ENCODE results near the gene PRB3. TPM values are rescaled to one million over a fixed set of nuclear protein-coding genes. Genes with fewer than 3 reads are reported as not detected.

The PRB3 gene
- not detected in 2 replicates for total RNA-seq (2014; rRNA removed; shearing (Covaris generic))

DNA sequence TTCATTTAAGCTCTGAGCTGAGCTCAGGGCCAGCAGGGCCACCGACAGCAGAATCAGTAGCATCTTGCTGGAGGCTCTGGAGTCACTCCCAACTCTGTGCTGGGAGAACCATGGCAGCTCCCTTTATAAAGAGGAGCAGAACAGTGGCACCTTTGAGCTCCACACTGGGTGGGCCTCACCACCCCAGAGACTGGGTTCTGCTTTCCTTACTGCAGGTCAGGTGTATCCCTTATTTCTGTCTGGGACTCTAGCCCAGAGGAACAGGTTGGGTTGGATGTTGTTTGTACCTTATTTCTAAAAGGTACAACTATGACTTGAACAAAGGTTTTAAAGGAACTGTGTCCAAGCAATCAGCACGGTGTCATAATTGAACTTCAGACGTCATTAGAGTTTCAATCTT is at the start of gene PRB3:
Gene PRB3 (minus strand): TSS at position 101 of the 400 bp plus-strand sequence. CDS start 38 bp downstream, at position 63.
- no peak for DNase-seq (ENCODE audit: low spot score)

DNA sequence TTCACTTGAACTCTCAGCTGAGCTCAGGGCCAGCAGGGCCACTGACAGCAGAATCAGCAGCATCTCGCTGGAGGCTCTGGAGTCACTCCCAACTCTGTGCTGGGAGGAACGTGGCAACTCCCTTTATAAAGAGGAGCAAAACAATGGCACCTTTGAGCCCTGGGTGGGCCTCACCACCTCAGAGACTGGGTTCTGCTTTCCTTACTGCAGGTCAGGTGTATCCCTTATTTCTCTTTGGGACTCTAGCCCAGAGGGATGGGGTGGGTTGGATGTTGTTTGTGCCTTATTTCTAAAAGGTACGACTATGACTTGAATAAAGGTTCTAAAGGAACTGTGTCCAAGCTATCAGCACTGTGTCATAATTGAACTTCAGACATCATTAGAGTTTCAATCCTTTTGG is 40.8 kb upstream of the PRB3 start, which contains the start of gene PRB4:
Gene PRB4 (minus strand): TSS at position 101 of the 400 bp plus-strand sequence. CDS start 38 bp downstream, at position 63.
- DNase-seq (ENCODE audit: low spot score): no peak

DNA sequence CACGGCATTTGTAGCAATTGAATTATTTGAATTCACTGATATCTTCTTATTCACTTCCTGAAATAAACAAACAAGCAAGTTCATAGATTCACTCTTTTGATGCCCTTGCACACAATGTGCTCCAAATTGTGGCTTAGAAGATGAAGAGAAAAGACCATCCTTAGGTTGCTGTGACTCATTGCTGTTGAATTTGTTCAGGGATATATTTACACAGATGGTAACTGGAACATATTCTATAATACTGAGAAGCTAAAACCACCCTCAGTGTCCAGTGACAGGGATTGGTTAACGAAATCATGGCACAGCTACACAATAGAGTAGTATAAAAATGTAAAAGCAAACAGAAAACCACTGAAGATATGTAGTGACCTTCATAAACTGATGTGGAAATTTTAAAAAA is 37.6 kb upstream of the PRB3 start:
- no peak for DNase-seq (ENCODE audit: low spot score)

DNA sequence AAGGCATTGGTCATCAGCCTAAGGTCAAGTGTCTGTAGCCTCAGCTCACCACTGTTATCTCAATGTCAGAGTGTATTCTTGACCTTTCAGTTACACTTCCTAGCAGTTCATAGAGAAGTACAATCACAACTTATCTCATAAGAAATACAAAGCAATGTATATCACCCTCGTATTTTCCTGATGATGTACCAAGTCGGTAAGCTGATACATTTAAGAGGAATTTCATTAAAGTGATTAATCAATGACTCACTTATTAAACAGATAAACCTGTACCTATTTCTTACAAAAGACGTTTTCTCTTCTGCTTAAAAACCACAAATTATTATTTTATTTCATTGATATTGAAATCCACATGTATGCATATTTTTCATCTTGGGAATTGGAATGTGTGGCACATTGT is 3.9 kb upstream of the PRB3 start:
- no peak for DNase-seq (ENCODE audit: low spot score)

DNA sequence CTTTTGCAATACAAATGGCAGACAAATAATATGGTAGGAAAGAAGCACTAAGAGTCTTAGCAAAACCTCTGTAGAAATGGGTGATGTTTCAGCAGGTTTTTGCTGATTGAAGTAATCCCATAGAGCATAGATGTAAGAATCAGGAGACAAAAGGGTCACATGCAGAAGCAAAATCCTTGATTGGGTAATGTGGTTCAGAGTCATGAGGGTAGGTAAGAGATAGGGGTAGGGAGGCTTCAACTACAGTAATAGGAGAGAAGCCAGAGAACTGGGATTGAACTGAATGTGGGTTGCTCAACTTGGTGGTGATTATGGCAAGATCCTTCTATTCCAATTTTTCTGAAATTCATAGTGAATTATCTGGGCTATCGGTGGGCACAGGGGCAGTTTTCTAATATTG is 5.0 kb downstream of the PRB3 start:
- DNase-seq (ENCODE audit: low spot score): no peak

DNA sequence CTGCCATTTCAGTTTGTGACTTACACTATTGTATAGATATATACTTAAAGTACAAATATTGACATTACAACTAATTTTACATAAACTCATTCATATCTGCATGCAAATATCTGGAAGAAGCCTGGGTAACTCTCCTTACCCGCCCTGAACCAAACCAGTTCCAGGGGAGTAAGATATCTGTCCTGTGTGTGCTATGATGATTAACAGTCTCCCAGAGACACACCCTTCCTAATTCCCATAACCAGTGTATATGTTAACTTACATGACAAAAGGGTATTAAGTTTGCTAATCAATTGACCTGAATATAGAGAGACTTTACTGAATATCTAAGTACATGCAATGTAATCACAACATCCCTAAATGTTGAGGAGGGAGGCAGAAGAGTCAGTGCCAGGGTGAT is 23.0 kb downstream of the PRB3 start:
- DNase-seq (ENCODE audit: low spot score): no peak

DNA sequence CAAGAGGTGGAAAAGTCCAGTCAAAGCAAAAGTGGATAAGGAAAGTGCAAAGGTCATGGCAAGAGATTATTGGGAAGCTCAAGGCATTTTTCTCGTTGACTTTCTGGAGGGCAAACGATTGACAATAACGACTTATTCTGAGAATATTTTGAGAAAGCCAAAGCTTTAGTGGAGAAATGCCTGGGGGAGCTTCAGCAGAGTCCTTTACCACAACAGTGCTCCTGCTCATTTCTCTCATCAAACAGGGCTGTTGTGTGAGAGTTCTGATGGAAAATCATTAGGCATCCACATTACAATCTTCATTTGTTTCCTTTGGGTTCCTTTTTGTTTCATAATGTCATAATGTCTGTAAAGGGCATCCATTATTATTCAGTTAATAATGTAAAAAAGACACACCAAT is 26.9 kb downstream of the PRB3 start:
- no peak for DNase-seq (ENCODE audit: low spot score)

DNA sequence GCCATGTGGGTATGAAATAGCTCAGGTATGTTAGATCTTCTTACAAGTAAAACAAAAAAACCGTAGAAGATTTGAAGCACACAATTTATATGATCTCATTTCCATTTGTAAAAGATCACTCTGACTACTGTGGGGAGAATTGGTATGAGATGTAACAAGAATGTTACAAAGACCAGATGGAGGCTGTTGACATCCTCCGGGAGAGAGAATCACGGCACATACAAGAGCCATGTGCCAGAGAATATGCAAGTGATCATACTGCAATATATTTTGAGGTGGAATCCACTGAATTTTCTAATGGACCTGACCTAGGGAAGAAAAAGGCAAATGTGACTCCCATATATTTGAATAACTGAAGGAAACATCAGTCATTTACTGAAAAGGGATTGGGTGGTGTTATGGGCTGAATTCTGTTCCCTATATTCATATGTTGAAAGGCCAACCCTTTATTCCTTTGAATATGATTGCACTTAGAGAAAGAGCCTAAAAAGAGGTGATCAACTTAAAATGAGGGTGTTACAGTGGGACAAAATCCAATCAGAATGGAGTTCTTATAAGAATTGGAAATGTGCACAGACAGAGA is 29.1 kb downstream of the PRB3 start:
- no peak for DNase-seq (ENCODE audit: low spot score)

DNA sequence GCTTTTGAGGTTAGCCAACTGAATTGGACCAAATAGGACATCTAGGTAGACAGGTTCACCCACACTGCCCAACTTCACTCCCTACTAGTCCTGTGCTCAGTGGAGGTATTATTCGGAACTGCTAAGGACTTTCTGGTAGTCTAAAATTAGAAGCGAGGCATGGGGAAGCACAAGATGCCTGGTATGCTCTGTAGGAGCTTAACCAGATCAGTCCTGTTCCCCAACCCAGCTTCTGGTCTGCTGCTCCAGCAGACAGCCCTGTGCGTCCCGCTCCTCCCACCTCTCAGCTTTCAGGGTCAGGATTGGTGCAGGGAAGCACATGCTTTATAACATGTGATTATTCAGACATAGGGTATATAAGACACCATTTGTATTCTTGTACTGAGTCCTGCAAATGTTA is 31.2 kb downstream of the PRB3 start:
- DNase-seq (ENCODE audit: low spot score): no peak

DNA sequence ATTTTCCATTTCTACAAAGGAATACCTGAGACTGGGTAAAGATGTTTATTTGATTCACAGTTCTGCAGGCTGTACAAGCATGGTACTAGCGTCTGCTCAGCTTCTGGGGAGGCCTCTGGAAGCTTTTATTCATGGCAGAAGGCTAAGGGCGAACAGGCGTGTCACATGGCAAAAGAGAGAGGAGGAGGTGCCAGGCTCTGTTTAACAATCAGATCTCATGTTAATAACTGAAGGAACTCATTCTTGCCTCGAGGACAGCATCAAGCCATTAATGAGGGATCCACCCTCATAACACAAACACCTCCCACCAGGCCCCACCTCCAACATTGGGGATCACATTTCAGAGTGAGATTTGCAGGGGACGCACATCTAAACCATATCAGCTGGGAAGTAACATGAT is 36.0 kb downstream of the PRB3 start:
- no peak for DNase-seq (ENCODE audit: low spot score)

DNA sequence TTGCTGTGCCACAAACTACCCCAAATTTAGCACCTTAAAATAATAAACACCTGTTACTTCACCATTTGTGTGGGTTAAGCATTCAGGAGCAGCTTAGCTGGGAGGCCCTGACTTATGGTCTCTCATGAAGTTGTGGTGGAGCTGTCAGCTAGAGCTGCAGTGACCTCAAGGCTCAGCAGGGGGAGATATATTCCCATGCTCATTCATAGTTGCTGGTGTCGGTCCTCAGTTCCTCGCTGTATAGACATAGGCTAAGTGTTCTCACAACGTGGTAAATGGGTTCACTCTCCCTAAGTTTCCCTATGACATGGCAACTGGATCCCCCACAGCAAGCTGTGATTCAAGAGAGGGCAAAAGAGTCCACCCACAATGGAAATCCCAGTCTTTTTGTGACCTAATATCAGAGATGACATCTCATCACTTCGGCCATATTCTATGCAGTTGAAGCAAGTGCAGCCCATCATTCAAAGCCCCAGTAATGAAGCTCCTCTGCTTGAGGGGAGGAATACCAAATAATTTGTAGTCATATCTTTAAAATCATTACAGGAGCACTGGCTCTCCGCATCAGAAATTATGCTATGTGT is 41.1 kb downstream of the PRB3 start:
- DNase-seq (ENCODE audit: low spot score): no peak

DNA sequence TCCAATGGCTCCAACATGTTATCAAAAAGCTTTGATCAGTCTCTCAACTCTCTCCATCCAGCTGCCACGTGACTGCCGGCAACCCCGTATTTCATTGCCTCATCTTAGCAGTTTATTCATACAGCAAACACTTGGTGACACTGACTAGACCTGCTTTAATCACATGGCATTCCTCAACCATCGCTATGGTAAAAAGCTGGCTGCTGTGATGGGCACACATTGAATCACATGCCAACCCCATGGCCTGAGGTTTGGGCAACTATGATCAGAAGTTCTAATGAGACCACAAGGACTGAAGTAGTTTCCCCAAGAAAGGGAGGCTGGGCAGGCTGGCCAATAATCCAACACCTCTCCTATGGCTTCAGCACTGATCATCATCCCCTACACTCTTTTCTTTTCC is 42.1 kb downstream of the PRB3 start:
- no peak for DNase-seq (ENCODE audit: low spot score)

Other genes starting within 250 kb of the PRB3 start
- gene TAS2R19, start 247.1 kb downstream of the PRB3 start, total RNA-seq (2014; rRNA removed; shearing (Covaris generic)): 0.21 TPM in 1 of 2 replicates, not detected in the other
- gene TAS2R31, start 238.3 kb downstream of the PRB3 start, total RNA-seq (2014; rRNA removed; shearing (Covaris generic)): 1.4 TPM in 1 of 2 replicates, not detected in the other
- 0.23 TPM in 1 of 2 replicates, not detected in the other for gene TAS2R46, start 207.4 kb downstream of the PRB3 start, total RNA-seq (2014; rRNA removed; shearing (Covaris generic))
- gene TAS2R43, start 177.4 kb downstream of the PRB3 start, total RNA-seq (2014; rRNA removed; shearing (Covaris generic)): not detected in 2 replicates
- 0.10 TPM in 1 of 2 replicates, not detected in the other for gene TAS2R30, start 135.1 kb downstream of the PRB3 start, total RNA-seq (2014; rRNA removed; shearing (Covaris generic))
- gene SMIM10L1, start 98.5 kb downstream of the PRB3 start, total RNA-seq (2014; rRNA removed; shearing (Covaris generic)): 8.4 and 10.1 TPM in 2 replicates
- gene TAS2R42, start 82.8 kb downstream of the PRB3 start, total RNA-seq (2014; rRNA removed; shearing (Covaris generic)): not detected in 2 replicates
- not detected in 2 replicates for gene PRB4, start 40.7 kb upstream of the PRB3 start, total RNA-seq (2014; rRNA removed; shearing (Covaris generic))
- gene PRB2, start 125.9 kb upstream of the PRB3 start, total RNA-seq (2014; rRNA removed; shearing (Covaris generic)): not detected in 2 replicates

All from H4 (cell line).